ENCODE results near the gene ADAMTSL4.

Gene ADAMTSL4

GRCh38 chr1:150548632-150549495 lies at the start of gene ADAMTSL4:
ADAMTSL4 (plus strand) TSS chr1:150549408; CDS start chr1:150552289, 2,881 bp downstream.
- peak; percentile 77 for DNase-seq (ENCODE audit: low spot score)

GRCh38 chr1:150505431-150505830 lies 43.8 kb upstream of the ADAMTSL4 start:
- DNase-seq (ENCODE audit: low spot score), result no peak

- peak; percentile 80 for DNase-seq (ENCODE audit: low spot score)
Measured at GRCh38 chr1:150507912-150508864, 41.0 kb upstream of the ADAMTSL4 start, which contains the start of gene ECM1. ECM1 (plus strand) TSS chr1:150508109; CDS start chr1:150508210, 101 bp downstream.

GRCh38 chr1:150508982-150509381 lies 40.2 kb upstream of the ADAMTSL4 start:
- DNase-seq (ENCODE audit: low spot score), result no peak

GRCh38 chr1:150511551-150511950 lies 37.7 kb upstream of the ADAMTSL4 start:
- no peak for DNase-seq (ENCODE audit: low spot score)

- DNase-seq (ENCODE audit: low spot score), result no peak
Measured at GRCh38 chr1:150511985-150512660, 37.1 kb upstream of the ADAMTSL4 start.

GRCh38 chr1:150512846-150513245 lies 36.4 kb upstream of the ADAMTSL4 start:
- no peak for DNase-seq (ENCODE audit: low spot score)

GRCh38 chr1:150513351-150513791 lies 35.8 kb upstream of the ADAMTSL4 start:
- no peak for DNase-seq (ENCODE audit: low spot score)

GRCh38 chr1:150514260-150514659 lies 34.9 kb upstream of the ADAMTSL4 start:
- DNase-seq (ENCODE audit: low spot score), result no peak

GRCh38 chr1:150514913-150515327 lies 34.3 kb upstream of the ADAMTSL4 start:
- no peak for DNase-seq (ENCODE audit: low spot score)

- DNase-seq (ENCODE audit: low spot score), result peak; percentile 98
Measured at GRCh38 chr1:150515328-150516049, 33.7 kb upstream of the ADAMTSL4 start, which contains the start of gene FALEC. FALEC (plus strand) TSS chr1:150515752.

GRCh38 chr1:150516050-150516591 lies 33.1 kb upstream of the ADAMTSL4 start:
- DNase-seq (ENCODE audit: low spot score), result peak; percentile 18

GRCh38 chr1:150516616-150517015 lies 32.6 kb upstream of the ADAMTSL4 start:
- peak; percentile 40 for DNase-seq (ENCODE audit: low spot score)

- DNase-seq (ENCODE audit: low spot score), result no peak
Measured at GRCh38 chr1:150521196-150521968, 27.8 kb upstream of the ADAMTSL4 start.

- DNase-seq (ENCODE audit: low spot score), result no peak
Measured at GRCh38 chr1:150525348-150525747, 23.9 kb upstream of the ADAMTSL4 start.

GRCh38 chr1:150528196-150528595 lies 21.0 kb upstream of the ADAMTSL4 start:
- peak; percentile 74 for DNase-seq (ENCODE audit: low spot score)

- peak; percentile 64 for DNase-seq (ENCODE audit: low spot score)
Measured at GRCh38 chr1:150529017-150529416, 20.2 kb upstream of the ADAMTSL4 start.

GRCh38 chr1:150530491-150531159 lies 18.6 kb upstream of the ADAMTSL4 start:
- DNase-seq (ENCODE audit: low spot score), result no peak

GRCh38 chr1:150532860-150533259 lies 16.3 kb upstream of the ADAMTSL4 start:
- DNase-seq (ENCODE audit: low spot score), result peak; percentile 32

Measured in kidney tubule cell (primary cell).